ENCODE results near the gene C8G.

C8G gene

GRCh38 chr9:136921307-136921706 is 23.7 kb upstream of the C8G start:
- no peak for DNase-seq

- DNase-seq = no peak
Observed at GRCh38 chr9:136921718-136922117, 23.3 kb upstream of the C8G start.

DNA sequence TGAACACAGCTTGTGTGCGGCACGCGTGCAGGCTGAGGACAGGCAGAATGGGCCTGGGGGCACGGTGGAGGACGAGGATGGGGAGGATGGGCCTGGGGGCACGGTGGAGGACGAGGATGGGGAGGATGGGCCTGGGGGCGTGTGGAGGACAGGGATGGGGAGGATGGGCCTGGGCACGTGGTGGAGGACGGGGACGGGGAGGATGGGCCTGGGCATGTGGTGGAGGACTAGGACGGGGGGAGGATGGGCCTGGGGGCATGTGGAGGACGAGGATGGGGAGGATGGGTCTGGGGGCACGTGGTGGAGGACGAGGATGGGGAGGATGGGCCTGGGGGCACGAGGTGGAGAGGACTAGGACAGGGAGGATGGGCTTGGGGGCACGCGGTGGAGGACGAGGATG is 22.5 kb upstream of the C8G start:
- DNase-seq = no peak

- no peak for DNase-seq
Observed at GRCh38 chr9:136923881-136924280, 21.2 kb upstream of the C8G start.

DNA sequence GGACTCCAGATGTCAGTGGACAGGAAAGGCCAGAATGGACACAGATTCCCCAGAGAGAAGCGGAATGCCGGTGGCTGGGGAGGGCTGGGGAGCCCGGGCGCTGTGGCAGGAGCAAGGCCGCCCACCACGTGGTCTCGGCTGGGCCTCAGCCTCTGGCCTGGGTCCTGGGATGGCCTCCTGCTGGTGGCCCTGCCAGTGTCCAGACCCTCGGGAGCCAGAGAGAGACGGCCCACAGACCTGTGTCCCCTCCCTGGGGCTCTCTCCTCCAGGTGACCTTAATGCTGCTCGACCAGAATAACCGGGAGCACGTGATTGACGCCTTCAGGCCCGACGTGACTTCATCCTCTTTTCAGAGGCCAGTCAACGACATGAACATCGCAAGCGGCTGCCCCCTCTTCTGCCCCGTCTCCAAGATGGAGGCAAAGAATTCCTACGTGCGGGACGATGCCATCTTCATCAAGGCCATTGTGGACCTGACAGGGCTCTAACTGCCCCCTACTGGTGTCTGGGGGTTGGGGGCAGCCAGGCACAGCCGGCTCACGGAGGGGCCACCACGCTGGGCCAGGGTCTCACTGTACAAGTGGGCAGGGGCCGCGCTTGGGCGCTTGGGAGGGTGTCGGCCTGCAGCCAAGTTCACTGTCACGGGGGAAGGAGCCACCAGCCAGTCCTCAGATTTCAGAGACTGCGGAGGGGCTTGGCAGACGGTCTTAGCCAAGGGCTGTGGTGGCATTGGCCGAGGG is 19.5 kb upstream of the C8G start:
- DNase-seq = no peak

DNA sequence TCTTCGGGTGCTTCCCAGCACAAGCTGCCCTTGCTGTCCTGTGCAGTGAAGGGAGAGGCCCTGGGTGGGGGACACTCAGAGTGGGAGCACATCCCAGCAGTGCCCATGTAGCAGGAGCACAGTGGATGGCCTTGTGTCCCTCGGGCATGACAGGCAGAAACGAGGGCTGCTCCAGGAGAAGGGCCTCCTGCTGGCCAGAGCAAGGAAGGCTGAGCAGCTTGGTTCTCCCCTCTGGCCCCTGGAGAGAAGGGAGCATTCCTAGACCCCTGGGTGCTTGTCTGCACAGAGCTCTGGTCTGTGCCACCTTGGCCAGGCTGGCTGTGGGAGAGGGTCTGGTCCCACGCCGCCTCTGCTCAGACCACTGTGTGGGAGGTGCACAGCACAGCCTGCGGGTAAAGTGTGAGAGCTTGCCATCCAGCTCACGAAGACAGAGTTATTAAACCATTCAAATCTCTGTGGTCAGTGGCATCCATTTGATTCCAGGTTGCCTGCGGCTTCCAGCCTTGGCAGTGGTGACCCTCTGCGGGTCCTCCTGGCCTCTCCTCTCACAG is 18.8 kb upstream of the C8G start:
- no peak for DNase-seq

- no peak for DNase-seq
Observed at GRCh38 chr9:136926749-136927148, 18.3 kb upstream of the C8G start.

DNA sequence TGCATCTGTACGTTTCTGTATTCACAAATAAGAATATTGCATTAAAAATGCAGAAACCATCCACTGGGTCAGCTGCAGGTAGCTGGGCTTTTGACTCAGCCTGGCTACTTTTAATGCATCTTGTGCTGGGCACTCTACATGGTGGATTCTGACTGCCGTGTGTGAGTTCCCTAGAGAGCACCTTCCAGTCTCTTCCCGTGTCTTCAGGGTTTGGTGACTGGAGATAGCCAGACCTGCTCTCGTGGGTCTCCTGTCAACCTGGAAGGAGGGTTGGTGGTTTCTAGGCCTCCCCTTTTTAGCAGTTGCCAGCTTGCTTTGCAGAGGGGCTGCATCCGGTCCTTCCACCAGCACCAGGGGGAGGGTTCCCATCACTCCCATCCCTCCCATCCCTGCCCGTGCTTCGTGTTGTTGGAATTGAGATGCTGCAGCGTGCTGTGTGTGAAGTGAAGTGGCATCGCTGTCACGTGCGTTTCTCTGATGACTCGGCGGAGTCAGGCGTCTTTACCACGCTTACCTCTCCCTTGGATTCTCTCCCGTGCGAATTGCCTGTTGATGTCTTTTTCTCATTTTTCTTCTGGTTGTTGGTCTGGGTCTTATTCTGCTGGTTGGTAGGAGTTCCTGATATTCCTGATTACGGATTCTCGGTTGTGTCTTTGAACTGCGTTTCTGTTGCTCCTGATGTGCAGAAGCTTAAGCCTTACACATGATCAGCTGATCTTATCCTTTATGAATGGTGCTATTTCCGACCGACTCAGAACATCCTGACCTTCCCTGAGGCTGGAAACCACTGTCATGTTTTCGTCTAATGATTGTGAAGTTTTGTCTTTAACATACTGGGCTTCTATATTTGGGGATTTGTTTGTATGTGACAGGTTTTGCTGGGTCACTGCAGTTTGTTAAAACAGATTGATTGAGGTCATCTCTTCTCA is 17.4 kb upstream of the C8G start:
- DNase-seq = no peak

GRCh38 chr9:136928591-136928990 is 16.5 kb upstream of the C8G start:
- DNase-seq = no peak

DNA sequence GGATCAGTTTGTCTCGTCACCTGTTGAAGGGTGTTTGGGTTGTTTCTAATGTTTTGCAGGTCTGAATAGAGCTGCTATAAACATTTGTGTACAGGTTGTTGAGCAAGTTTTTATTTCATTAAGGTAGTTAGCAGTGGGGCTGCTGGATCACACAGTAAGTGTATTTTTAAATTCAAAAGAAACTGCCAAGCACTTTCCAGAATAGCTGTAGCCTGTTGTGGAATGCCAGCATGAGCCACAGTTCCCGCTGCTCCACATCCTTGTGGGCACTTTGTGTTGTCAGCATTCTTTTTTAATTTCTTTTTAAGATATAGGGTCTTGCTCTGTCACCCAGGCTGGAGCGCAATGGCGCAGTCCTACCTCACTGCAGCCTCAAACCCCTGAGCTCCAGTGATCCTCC is 15.0 kb upstream of the C8G start:
- no peak for DNase-seq

DNA sequence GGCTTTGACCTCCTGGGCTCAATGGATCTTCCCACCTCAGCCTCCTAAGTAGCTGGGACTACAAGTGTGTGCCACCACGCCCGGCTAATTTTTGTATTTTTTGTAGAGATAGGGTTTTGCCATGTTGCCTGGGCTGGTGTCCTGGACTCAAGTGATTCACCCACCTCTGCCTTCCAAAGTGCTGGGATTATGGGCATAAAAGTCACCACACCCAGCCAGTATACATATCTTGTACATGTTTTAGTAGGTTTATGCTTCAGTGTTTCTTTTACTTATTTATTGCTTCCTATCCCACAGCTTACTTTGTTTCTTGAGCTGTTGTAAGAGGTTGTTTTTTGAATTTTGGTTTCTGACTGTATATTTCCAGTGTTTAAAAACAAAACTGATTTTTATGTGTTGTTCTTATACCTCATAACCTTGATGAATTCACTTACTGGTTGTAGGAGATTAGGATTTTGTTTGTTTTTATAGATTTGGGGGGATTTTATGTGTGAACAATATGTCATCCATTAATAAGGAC is 13.4 kb upstream of the C8G start:
- DNase-seq = no peak

GRCh38 chr9:136934277-136934676 is 10.8 kb upstream of the C8G start:
- no peak for DNase-seq

DNA sequence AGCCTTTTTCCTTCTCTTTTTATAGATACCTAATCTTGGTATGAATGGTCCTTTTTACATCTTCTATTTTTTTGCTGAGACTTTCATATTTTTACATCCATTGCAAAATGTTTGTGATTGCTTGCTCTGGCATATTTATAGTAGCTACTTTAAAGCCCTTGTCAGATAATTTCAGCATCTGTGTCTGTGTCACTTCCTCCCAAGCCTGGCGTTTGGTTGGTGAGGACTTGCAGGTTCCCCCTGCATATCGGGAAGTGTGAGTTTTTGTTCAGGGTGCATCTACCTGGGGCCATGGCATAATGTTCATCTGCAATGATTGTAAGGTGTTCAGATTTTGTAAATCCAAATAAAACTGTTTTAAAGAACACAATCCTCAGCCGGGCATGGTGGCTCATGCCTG is 9.4 kb upstream of the C8G start:
- no peak for DNase-seq

- no peak for DNase-seq
Observed at GRCh38 chr9:136936645-136937170, 8.3 kb upstream of the C8G start.

GRCh38 chr9:136937186-136938001 is 7.6 kb upstream of the C8G start:
- no peak for DNase-seq

DNA sequence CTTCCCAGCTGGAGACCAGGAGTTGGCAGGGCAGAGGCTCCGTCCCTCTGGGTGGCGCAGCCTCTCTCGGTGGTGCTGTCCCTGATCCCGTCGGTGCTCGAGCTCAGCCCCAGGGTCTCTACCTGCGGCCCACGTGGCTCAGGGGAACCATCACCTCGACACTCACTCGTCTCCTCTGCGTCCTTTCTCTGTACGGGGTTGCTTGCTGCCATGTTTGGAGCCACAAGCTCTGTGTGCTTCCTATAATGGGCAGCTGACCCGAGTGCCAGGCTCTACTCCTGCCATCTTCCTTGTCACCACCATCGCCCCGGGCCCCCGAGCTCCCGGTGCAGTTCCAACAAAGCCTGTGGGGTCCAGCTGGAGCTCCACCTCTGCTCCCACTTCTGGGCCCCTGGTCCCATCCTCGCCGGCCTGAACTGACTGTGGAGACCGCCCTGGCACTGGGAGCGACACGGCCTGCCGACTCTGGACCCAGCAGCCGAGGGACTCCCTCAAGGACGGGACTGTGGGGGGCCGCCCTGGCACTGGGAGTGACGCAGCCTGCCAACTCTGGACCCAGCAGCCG is 5.5 kb upstream of the C8G start:
- DNase-seq = no peak

DNA sequence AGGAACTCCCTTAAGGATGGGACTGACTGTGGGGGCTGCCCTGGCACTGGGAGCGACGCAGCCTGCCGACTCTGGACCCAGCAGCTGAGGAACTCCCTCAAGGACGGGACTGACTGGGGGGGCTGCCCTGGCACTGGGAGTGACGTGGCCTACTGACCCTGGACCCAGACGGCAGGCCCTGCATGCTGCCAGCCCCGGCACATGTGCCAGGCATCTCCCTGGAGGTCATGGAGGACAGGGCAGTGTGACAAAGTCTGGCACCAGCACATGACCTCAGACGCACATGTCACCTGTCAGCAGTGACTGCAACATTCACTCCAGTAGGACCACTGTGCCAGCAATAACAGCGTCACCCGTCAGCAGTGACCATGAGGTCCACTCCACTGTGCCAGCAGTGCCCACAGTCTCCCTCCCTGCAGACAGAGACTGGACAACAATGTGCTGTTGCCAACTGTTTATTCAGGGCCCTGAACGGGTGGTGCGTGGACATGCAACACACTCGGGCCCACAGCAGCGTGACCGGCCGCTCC is 5.0 kb upstream of the C8G start:
- no peak for DNase-seq

- DNase-seq = no peak
Observed at GRCh38 chr9:136940526-136941230, 4.4 kb upstream of the C8G start.

DNA sequence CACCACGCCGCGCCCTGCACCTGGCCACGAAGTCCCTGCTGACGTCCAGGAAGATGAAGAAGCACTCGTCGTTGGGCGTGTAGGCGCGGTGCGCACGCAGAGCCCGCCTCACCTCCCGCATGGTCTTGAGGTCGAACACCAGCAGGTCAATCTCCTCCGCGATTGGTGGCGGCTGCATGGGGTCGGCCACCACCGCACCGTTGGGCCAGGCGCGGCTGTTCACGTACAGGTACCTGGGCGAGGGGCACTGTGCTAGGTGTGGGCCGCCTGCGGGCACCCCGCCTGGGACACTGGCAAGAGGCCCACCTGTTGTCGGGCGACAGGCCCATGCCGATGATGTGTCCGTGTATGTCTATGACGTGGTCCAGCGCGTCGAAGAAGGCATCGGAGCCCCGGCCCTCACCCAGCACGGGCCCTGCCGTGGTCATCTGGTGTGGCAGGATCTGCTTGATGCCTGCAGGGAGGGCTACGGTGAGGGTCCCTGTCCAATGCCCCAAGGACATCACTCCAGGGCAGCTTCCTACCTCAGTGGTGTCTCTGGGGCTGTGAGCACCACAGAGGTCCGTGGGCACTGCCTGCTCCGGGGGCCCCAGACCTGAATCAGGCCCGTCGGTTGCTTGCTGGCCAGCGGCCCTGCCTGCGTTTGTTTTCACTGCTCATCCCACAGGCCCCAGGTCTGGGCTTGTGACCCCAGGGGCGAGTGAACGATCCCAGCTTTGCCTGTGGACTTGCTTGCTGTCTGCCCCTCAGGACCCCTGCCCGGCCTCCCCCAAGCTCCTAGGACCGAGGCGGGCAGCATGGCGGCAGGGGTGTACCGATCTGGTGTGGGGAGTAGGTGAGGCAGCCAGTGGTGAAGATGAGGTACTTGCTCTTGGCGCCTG is 3.6 kb upstream of the C8G start:
- DNase-seq = no peak
